HFFc6 (cell line): Measurements from ENCODE around the gene C1QTNF8. TPM values are rescaled to one million over a fixed set of nuclear protein-coding genes. Genes with fewer than 3 reads are reported as not detected.
A peak's percentile ranks its signal among the peaks of the same experiment; 100 is the strongest.

Experiments
- DNase-seq: peaks from one replicate; pipeline ENCODE4 v3.0.0-alpha.2; 2018
- H3K27ac Mint-ChIP-seq: 2 replicates; pipeline ENCODE4 v1.8.0; 2020; ENCODE audit warnings: mild to moderate bottlenecking, mixed read lengths
- H3K27me3 Mint-ChIP-seq: 2 replicates; pipeline ENCODE4 v1.8.0; 2021; ENCODE audit warnings: mild to moderate bottlenecking, moderate library complexity, mixed read lengths; ENCODE audit not compliant: insufficient read depth
- H3K36me3 Mint-ChIP-seq: 2 replicates; pipeline ENCODE4 v1.8.0; 2021; ENCODE audit warnings: low read depth, mixed read lengths
- H3K4me1 Mint-ChIP-seq: 2 replicates; pipeline ENCODE4 v1.8.0; 2020; ENCODE audit warnings: low read depth, mixed read lengths
- H3K4me3 Mint-ChIP-seq: 2 replicates; pipeline ENCODE4 v1.8.0; 2020; ENCODE audit warnings: mild to moderate bottlenecking, moderate library complexity, mixed read lengths
- H3K9me3 Mint-ChIP-seq: 2 replicates; pipeline ENCODE4 v1.8.0; 2020; ENCODE audit warnings: mild to moderate bottlenecking, mixed read lengths
- CTCF ChIP-seq: fragments of 200-600 bp; sonication (generic); IDR thresholded peaks from 2 replicates; pipeline ENCODE4 v1.5.0; 2021; ENCODE audit warnings: antibody characterized with exemption, mild to moderate bottlenecking
- total RNA-seq, 6 experiments: library from RNA; stranded (reverse); fragmentation: NEBNext Ultra II Directional; extraction: Animal tissue kit (Norgen Biotek cat#: 25700); gene quantifications; 2 replicates in 1 of 6; 3 replicates in 5 of 6; pipeline ENCODE4 v1.2.3, GENCODE V29; 2021

The C1QTNF8 gene
- total RNA-seq, 6 experiments from 2014 or later: not detected

DNA sequence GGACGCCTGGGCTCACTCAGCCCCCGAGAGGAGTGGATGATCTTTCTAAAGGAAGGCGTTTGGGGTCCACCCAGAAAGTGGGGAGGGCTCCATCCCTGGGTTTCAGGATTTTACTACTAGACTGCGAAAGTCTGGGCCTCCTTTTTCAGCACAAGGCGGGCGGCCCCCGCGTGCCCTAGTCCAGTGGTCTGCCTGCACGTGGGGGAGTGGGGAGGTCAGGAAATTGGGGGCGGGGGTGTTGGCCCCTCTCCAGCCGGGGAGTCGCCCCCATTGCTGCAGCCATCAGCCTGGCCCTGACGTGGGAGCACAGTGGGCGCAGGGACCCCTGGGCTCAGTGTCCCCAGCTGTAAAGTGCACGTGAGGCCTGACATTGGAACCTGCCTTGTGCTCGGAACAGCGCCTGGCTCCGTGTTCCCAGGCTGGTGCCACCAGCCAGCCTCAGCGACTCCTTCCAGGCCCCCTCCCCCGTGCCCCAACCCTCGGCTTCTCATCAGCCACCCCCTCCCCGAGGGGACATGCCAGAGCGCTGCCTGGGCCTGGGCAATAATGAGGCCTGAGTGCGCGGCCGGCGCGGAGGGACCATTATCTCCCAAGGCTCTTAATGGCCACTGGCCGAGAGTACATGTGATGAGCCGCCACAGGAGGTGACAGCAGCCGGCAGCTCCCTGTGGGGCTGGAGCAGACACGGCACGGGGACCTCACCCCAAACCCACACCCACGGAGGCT lies 2.4 kb upstream of the C1QTNF8 start:
- no peak overlapping the region for H3K4me3 Mint-ChIP-seq
- no peaks in the 10 kb centered on the region for H3K36me3 Mint-ChIP-seq
- TF ChIP-seq CTCF: no peak
- no peaks in the 10 kb centered on the region for H3K9me3 Mint-ChIP-seq
- no peaks in the 10 kb centered on the region for H3K4me1 Mint-ChIP-seq
- H3K27me3 Mint-ChIP-seq: peaks cover 1% of the 10 kb centered on the region; the same call in 1 of the 2 replicates
- H3K27ac Mint-ChIP-seq: no peak overlapping the region
- no peak for DNase-seq

GRCh38 chr16:1097800-1098199 lies 1.8 kb upstream of the C1QTNF8 start:
- H3K4me1 Mint-ChIP-seq: no peaks in the 10 kb centered on the region
- H3K4me3 Mint-ChIP-seq: no peak overlapping the region
- no peaks in the 10 kb centered on the region for H3K9me3 Mint-ChIP-seq
- H3K36me3 Mint-ChIP-seq: no peaks in the 10 kb centered on the region
- H3K27me3 Mint-ChIP-seq: peaks cover 1% of the 10 kb centered on the region; the same call in 1 of the 2 replicates
- no peak for TF ChIP-seq CTCF
- no peak overlapping the region for H3K27ac Mint-ChIP-seq
- peak; percentile 17 for DNase-seq

DNA sequence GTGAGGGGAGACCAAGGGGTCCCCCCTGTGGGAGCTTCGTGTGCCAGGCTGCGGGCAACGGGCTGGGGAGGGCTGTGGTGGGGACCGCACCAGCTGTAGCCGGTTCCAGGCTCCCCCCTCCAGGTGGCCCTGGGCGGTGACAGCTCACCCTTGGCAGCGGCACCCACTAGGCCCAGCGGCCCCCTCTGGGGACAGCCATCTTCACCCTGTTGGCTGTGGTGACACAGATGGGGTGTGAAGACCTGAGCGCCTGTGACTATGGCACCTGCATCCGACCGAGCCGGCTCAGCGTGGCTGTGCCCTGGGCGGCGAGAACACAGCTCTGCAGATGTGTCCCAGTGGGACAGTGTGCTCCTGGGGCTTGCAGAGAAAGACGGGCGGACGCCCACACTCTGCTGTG lies 1.1 kb upstream of the C1QTNF8 start:
- Mint-ChIP-seq H3K36me3 (no peaks in the 10 kb centered on the region; the same call in 1 of the 2 replicates), H3K9me3 (peaks cover 2% of the 10 kb centered on the region; the same call in 1 of the 2 replicates), H3K27ac (no peak overlapping the region), H3K27me3 (peaks cover 1% of the 10 kb centered on the region; the same call in 1 of the 2 replicates), H3K4me1 (no peaks in the 10 kb centered on the region), H3K4me3 (no peak overlapping the region)
- TF ChIP-seq CTCF: no peak
- DNase-seq: no peak

GRCh38 chr16:1095450-1096168 lies 435 bp downstream of the C1QTNF8 start:
- Mint-ChIP-seq H3K4me1 (no peaks in the 10 kb centered on the region), H3K27ac (no peak overlapping the region), H3K9me3 (peaks cover 9% of the 10 kb centered on the region; the same call in 1 of the 2 replicates), H3K4me3 (no peak overlapping the region), H3K27me3 (peaks cover 1% of the 10 kb centered on the region; the same call in 1 of the 2 replicates), H3K36me3 (no peaks in the 10 kb centered on the region; the same call in 1 of the 2 replicates)
- TF ChIP-seq CTCF: no peak
- no peak for DNase-seq

DNA sequence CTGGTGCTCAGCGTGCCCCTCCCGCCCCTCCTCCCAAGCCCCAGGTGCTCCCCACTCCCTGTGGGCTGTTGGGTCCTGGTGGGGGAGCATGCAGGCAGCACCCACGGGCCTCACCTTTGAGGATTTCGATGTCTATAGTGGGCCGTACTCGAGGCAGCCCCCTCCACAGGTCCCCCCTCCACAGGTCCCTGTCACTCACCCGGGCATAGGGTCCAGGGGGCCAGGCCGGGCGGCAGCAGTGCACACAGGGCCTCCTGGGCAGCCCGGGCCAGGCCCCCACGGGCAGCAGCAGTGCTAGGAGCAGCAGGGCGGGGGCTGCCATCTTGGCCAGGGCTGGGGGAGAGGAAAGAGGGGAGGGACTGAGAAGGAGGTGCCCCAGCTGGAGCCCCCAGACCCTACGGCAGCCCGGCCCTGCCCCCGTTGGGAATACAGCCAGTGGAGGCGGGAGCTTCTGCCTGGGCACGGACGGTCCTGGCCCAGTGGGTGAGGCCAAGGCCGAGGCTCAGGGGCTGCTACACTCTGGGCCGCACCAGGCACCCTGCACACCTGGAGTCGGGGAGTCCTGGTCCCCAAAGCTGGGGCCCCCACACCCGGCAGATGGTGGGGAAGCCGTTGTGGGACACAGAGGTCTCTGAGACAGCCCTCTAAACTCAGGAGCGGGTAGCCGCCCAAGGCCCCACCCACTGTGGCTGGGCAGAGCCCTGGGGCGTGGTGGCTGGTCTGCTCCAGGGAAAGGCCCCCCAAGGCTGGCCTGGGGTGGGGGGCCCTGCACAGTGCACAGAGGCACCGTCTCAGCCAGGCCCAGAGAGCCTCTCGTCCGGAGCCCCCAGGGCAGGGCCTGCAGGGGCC lies 1.2 kb downstream of the C1QTNF8 start:
- no peaks in the 10 kb centered on the region; the same call in 1 of the 2 replicates for H3K36me3 Mint-ChIP-seq
- TF ChIP-seq CTCF: no peak
- peaks cover 9% of the 10 kb centered on the region; the same call in 1 of the 2 replicates for H3K9me3 Mint-ChIP-seq
- H3K4me1 Mint-ChIP-seq: no peaks in the 10 kb centered on the region
- no peak for DNase-seq
- no peak overlapping the region for H3K27ac Mint-ChIP-seq
- no peak overlapping the region for H3K4me3 Mint-ChIP-seq
- peaks cover 1% of the 10 kb centered on the region; the same call in 1 of the 2 replicates for H3K27me3 Mint-ChIP-seq
